GM21619 (cell line): ENCODE data around the gene TMEM138.
A peak's percentile ranks its signal among the peaks of the same experiment; 100 is the strongest.

ENCODE experiments used
- ATAC-seq: cut with Tn5 transposase; IDR thresholded peaks from one replicate; pipeline ENCODE4 v1.9.1; 2021; ENCODE audit not compliant: unreplicated experiment

Gene TMEM138

GRCh38 chr11:61361741-61362541 lies at the start of gene TMEM138, which contains the start of gene CYB561A3:
TSS of gene TMEM138 (plus strand) at chr11:61362374. CDS start at chr11:61364391, 2,017 bp downstream.
TSS of gene CYB561A3 (minus strand) at chr11:61361882. CDS start at chr11:61356713, 5,169 bp downstream.
- ATAC-seq = peak; percentile 78

DNA sequence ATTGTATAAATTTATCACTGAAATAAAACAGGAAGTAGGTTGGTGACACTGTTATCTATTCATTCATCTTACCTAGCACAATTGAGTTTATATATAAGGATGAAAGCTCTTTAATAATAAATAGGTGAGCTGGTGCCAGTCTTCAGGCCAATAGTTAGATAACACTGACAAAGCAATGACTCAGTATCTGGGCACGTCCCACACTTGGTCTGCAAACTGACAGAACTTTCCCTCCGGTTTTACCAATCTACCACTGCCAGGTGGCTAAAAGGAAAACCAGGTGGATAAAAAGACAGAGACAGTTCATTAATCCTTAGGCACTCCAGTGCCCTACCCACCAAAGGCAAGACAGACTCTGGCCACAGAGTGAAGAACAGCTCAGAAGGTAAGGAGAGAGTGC lies 46.9 kb upstream of the TMEM138 start:
- ATAC-seq = no peak

DNA sequence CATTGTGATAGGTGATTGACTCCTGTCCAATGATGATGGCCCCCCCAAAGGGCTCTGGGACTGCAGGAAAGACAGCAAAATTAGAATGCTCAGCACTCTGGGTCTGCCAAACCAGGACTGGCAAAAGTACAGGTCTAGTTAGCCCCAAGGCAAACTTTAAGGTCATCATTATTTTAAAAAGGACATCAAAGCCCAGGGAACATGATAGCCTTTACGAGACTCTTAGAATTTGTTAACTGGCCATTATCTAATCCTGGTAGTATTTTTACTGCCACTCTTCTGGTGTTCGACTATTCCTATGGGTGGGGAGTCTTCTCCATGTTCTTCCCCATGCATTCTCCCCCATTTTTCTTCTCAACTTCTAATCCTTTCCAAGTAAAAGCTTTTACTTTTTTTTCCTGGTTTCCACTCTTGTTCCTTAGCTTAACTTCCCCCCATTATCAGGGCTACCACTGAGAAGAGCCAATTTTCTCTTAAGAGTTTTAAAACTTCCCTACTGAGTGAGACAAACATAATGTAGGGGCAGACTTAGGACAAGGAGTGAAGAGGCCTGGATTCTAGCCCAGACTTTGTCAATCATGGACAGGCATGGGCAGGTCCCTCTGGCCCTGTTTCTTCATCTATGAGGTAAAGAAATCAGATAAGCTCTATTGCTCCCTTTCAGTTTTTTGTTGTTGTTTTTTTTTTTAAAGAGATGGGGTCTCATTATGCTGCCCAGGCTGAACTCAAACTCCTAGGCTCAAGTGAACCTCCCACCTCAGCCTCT lies 36.3 kb upstream of the TMEM138 start:
- ATAC-seq = no peak

DNA sequence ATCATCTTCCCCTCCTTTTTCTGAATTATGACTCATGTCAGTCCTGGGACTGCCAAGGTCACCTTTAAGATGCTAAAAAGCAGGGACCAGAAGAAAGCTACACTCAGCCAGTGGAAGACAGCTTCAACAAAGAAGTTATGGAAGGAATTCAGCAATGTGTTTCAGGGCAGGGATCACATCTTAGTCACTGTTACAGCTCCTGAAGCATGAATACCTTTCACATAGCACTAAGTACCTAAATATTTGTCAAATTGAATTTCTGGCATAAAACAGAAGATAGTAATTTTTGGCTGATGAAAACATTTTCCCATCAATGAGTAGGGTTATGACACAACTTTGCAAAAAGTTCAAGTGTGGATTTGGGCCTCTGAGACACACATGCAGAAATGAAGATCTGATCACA lies 34.5 kb upstream of the TMEM138 start:
- ATAC-seq = no peak

- no peak for ATAC-seq
These were observed 33.8 kb upstream of the TMEM138 start for GRCh38 chr11:61328351-61328750.

DNA sequence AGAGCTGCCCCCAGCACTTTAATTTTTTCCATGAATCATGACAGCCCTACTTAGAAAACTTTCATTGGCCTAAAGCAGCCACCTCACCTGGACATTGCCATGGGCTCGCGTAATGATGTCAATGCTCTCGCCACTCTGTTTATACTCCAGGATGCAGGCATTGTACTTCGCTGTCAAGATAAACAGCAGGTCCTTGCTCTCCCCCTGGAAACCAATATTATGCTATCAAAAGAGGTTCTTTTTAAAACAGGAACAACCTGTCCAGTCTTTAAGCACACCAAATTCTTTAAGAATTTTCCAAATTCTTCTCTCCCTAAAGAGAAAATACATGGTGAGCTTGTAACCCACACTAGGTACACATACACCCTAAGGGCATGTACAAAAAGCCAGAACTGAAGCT lies 32.3 kb upstream of the TMEM138 start:
- ATAC-seq = no peak

DNA sequence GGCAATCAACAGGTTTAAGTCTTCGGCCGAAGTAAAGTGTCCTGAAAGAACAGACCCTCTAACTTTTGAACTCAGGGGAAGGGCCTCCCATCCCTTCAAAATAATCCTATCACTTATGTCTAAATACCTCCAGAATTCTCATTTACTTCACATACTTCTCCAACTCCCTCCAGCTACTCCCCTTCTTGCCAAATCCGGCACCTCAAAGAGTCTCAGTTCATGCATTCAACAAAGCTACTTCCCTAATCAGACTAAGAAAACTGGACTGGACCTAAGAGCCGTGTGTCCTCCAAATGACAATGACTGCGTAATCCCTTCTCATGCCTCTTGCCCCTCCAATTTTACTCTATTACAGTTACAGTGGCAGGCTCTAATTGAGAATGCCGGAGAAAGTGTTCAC lies 30.5 kb upstream of the TMEM138 start:
- no peak for ATAC-seq

DNA sequence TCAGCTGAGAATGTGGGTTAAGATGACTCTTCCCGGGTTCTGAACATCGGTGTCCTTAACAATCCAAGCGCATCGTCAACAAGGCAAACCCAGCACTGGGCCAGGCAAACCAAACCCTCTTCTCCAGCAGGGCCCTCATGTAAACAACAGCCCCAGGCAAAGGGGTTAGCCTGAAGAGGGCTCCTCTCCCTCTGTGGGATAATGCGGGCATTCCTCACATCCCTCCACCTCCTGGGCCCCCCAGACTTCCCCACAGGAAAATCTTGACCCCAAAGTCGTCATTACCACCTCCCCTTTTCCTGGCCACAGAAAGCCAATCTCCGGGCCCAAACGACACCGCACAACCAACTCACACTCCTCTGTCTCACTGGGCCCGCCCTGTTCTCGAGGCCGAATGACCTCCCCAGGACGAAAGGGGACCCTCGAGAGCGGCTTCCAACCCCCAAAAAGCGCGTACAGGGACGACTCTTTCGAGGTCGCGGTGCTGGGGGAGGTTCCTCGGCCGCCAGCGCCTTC lies 29.8 kb upstream of the TMEM138 start:
- ATAC-seq = no peak

GRCh38 chr11:61332797-61333549 lies 29.2 kb upstream of the TMEM138 start, which contains the start of the genes DDB1 and TKFC:
TSS of gene DDB1 (minus strand) at chr11:61333105. CDS start at chr11:61332968, 137 bp downstream.
TSS of gene TKFC (plus strand) at chr11:61333228. CDS start at chr11:61334729, 1,501 bp downstream.
- ATAC-seq = peak; percentile 91

DNA sequence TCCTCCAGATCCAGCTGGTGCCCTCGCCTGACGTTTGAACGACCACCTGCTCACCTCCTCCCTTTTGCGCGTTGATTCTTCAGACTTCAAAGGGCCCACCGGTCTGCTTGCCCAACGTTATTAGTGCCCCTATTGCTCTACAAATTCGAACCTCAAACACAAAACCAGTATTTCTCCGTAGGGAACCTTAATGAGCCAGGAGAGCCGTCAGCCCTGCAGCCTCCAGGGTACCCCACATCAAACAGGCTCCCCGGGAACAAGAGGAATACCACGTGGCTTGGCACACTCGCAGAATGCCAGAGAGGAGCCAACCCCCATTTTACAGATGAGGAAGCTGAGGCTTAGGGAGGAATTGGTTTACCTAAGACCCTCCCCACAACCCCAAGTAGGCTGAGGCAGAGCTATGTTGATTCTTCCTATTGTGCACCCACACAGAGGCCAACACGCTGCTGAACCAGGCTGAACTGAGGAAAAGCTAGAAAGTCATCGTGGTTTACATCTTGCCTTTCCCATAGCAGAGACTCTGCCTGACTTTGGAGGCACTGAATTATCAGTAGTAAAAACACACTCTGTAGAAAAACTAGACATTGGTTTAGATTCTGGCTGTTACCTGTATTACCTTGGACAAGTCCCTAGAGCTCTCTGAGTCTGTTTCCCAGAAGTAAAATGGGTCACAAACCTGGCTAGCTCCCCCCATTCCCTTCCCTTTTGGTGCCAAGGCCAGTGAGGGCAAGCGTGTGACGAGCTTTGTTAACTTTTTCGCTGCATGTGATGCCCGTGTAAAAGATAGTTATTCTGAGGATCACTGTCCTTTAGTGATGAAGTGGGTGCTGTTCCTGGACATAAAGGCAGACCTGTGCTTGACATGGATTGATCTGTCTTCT lies 28.4 kb upstream of the TMEM138 start:
- no peak for ATAC-seq

DNA sequence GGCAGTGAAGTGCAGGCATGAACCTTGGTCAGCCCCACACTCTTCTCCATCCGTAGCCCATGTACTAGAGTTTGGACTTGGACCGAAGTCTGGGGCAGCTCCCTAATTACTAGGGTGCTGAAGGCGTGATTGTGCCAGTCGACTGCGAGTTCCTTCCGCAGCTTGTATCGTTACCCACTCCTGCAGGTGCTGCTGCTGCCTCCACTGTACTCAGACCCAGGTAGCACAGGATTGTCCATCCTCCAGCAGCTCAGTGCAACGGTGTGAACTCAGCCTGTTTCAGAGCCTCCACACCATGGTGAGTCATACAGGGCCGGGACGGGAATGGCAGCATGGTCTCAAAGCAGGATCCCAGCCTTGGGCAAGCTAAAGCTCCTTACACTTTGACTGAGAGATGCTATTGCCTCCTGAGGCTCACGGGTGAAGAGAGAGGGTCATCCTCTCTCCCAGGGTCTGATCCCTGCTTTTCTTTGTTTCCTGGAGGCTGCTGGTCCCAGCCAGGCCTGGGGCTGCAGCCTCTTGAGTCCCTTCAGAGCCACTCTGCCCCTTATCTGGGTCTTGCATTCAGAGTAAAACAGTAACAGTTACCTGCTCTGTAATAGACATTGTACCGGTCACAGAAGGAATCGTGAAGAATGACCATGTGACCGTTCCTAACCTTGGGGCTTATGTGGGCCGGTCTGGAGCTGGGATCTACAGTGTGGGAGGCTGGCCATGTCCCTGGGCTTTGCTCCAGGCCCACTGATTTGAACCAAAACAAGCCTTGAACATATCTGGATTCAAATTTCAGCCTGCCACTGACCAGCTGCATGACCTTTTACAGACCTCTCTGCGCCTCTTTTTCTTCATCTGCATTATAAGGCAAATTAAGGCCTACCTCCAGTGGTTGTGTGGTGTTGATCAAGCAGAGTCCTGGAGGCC lies 27.5 kb upstream of the TMEM138 start:
- ATAC-seq = no peak

DNA sequence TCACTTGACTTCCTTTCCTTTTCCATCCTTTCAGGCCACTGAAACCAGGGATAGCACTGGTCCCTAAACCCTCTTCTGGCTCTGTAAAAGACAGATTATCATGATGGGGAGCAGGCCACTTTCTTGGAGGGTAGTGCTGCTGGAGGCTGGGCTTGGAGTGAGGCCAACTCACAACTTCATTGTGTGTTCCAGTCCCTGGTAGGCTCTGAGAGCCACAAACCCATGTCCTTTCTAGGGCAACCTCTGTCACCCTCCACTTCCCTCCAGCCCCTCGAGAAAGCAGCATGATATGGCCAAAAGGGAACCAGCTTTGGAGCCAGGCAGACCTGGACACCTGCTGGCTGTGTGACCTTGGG lies 26.8 kb upstream of the TMEM138 start:
- ATAC-seq = no peak

- ATAC-seq = peak; percentile 44
These were observed 25.8 kb upstream of the TMEM138 start for GRCh38 chr11:61336171-61336935.

- no peak for ATAC-seq
These were observed 24.3 kb upstream of the TMEM138 start for GRCh38 chr11:61337706-61338470.

- ATAC-seq = no peak
These were observed 23.2 kb upstream of the TMEM138 start for GRCh38 chr11:61338783-61339489.

DNA sequence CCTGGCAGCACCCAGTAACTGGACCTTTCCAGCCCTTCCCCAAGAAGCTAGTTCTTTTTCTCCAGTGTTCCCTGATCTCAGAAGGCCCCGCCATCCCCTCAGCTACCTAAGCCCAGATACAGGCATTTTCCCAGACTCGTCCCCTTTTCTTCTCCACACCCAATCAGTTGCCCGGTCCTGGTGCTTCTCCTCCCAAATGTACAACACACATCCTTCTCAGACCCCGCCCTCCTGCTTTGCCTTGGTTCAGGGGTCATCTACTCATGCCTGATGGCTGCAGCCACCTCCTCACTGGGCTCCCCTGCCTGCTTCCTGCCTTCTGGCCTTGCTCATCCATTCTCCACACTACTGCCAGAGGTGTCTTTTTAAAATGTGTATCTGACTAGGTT lies 22.7 kb upstream of the TMEM138 start:
- ATAC-seq = no peak

- ATAC-seq = no peak
These were observed 21.2 kb upstream of the TMEM138 start for GRCh38 chr11:61340979-61341378.
